Astrocyte (in vitro differentiated cells and primary cell): ENCODE results near the gene RGS10. TPM values are rescaled to one million over a fixed set of nuclear protein-coding genes. Genes with fewer than 3 reads are reported as not detected.

Experiments
- DNase-seq: peaks from one replicate; pipeline ENCODE4 v3.0.0-alpha.2; 2010; ENCODE audit warnings: low read depth
- FAIRE-seq: peaks from 2 replicates; lab custom pipeline; 2011; peaks lifted over from hg19 to GRCh38; lab: Jason Lieb, UNC
- H2AFZ ChIP-seq: 2 replicates; pipeline ENCODE4 v1.6.0; 2012; ENCODE audit warnings: low read depth, low read length, inconsistent platforms
- H3K27ac ChIP-seq: 2 replicates; pipeline ENCODE4 v1.5.1; 2011; ENCODE audit warnings: low read depth, low read length, inconsistent platforms
- H3K27me3 ChIP-seq: 2 replicates; pipeline ENCODE4 v1.6.0; 2011; ENCODE audit warnings: low read length, inconsistent platforms; ENCODE audit not compliant: insufficient read depth
- H3K36me3 ChIP-seq: 2 replicates; pipeline ENCODE4 v1.5.1; 2011; ENCODE audit warnings: low read length, inconsistent platforms; ENCODE audit not compliant: insufficient read depth
- H3K4me1 ChIP-seq: 2 replicates; pipeline ENCODE4 v1.5.1; 2011; ENCODE audit warnings: low read length, inconsistent platforms; ENCODE audit not compliant: insufficient read depth
- H3K4me2 ChIP-seq: 2 replicates; pipeline ENCODE4 v1.6.0; 2012; ENCODE audit warnings: low read length, inconsistent platforms
- H3K4me3 ChIP-seq: 2 replicates; pipeline ENCODE4 v1.5.1; 2011; ENCODE audit warnings: low read depth, mild to moderate bottlenecking, low read length, inconsistent platforms; ENCODE audit not compliant: insufficient read depth
- H3K79me2 ChIP-seq: 2 replicates; pipeline ENCODE4 v1.6.0; 2012; ENCODE audit warnings: mild to moderate bottlenecking, low read length, inconsistent platforms; ENCODE audit not compliant: insufficient read depth
- H3K9ac ChIP-seq: 2 replicates; pipeline ENCODE4 v1.6.0; 2012; ENCODE audit warnings: mild to moderate bottlenecking, low read length, inconsistent platforms
- H3K9me3 ChIP-seq: 2 replicates; pipeline ENCODE4 v1.5.1; 2012; ENCODE audit warnings: low read depth, mild to moderate bottlenecking, low read length, inconsistent platforms; ENCODE audit not compliant: insufficient read depth
- H4K20me1 ChIP-seq: 2 replicates; pipeline ENCODE4 v1.6.0; 2012; ENCODE audit warnings: low read length, inconsistent platforms; ENCODE audit not compliant: insufficient read depth
- H3K27ac Mint-ChIP-seq: one replicate; pipeline ENCODE4 v1.8.0; 2021; ENCODE audit warnings: mild to moderate bottlenecking, mixed read lengths; ENCODE audit not compliant: unreplicated experiment
- H3K27me3 Mint-ChIP-seq: one replicate; pipeline ENCODE4 v1.8.0; 2021; ENCODE audit warnings: low read depth, mixed read lengths; ENCODE audit not compliant: unreplicated experiment
- H3K36me3 Mint-ChIP-seq: one replicate; pipeline ENCODE4 v1.8.0; 2021; ENCODE audit warnings: low read depth, mixed read lengths; ENCODE audit not compliant: unreplicated experiment
- H3K4me1 Mint-ChIP-seq: one replicate; pipeline ENCODE4 v1.8.0; 2021; ENCODE audit warnings: low read depth, mixed read lengths; ENCODE audit not compliant: unreplicated experiment
- H3K4me3 Mint-ChIP-seq: one replicate; pipeline ENCODE4 v1.8.0; 2021; ENCODE audit warnings: mild to moderate bottlenecking, moderate library complexity, mixed read lengths; ENCODE audit not compliant: unreplicated experiment
- H3K9me3 Mint-ChIP-seq: one replicate; pipeline ENCODE4 v1.8.0; 2021; ENCODE audit warnings: mild to moderate bottlenecking, mixed read lengths; ENCODE audit not compliant: unreplicated experiment
- CTCF ChIP-seq: IDR thresholded peaks from 2 replicates; pipeline ENCODE4 v1.5.1; 2011; ENCODE audit warnings: low read depth, mild to moderate bottlenecking, inconsistent platforms, low read length, moderate library complexity; ENCODE audit not compliant: insufficient read depth
- EZH2 ChIP-seq: IDR thresholded peaks from 2 replicates; pipeline ENCODE4 v1.6.1; 2012; ENCODE audit warnings: mild to moderate bottlenecking, low read length, inconsistent platforms; ENCODE audit not compliant: insufficient read depth
- total RNA-seq: library from RNA; stranded (reverse); gene quantifications from 2 replicates; pipeline ENCODE4 v1.2.1, GENCODE V29; 2021

The RGS10 gene
- total RNA-seq, 1 donor from 2014 or later, result 40.1 TPM

- Histone ChIP-seq H2AFZ (no peak overlapping the region), H3K36me3 (peaks cover 4% of the 10 kb centered on the region), H3K4me2 (no peak overlapping the region), H3K27me3 (no peaks in the 10 kb centered on the region), H3K9me3 (no peaks in the 10 kb centered on the region), H3K79me2 (peaks cover 30% of the 10 kb centered on the region), H3K4me3 (no peak overlapping the region), H3K27ac (no peak overlapping the region), H4K20me1 (peaks cover 18% of the 10 kb centered on the region), H3K9ac (no peak overlapping the region), H3K4me1 (peaks cover 12% of the 10 kb centered on the region)
- no peak for FAIRE-seq
- TF ChIP-seq CTCF (no peak), EZH2 (no peak)
- no peak overlapping the region for H3K27ac Mint-ChIP-seq
- H3K27me3 Mint-ChIP-seq, result peaks cover 2% of the 10 kb centered on the region
- DNase-seq, result no peak
- no peak overlapping the region for H3K4me3 Mint-ChIP-seq
- no peaks in the 10 kb centered on the region for H3K9me3 Mint-ChIP-seq
- H3K4me1 Mint-ChIP-seq, result peaks cover 26% of the 10 kb centered on the region
- peaks cover 21% of the 10 kb centered on the region for H3K36me3 Mint-ChIP-seq
These were observed 17.8 kb downstream of the RGS10 start for GRCh38 chr10:119524720-119525070.

- Histone ChIP-seq H2AFZ (no peak overlapping the region), H4K20me1 (peaks cover 18% of the 10 kb centered on the region), H3K4me1 (peaks cover 12% of the 10 kb centered on the region), H3K36me3 (peaks cover 4% of the 10 kb centered on the region), H3K4me2 (no peak overlapping the region), H3K9ac (no peak overlapping the region), H3K27ac (no peak overlapping the region), H3K27me3 (no peaks in the 10 kb centered on the region), H3K79me2 (peaks cover 25% of the 10 kb centered on the region), H3K9me3 (no peaks in the 10 kb centered on the region), H3K4me3 (no peak overlapping the region)
- DNase-seq (no peak), FAIRE-seq (no peak)
- TF ChIP-seq EZH2 (no peak), CTCF (no peak)
- Mint-ChIP-seq H3K36me3 (peaks cover 21% of the 10 kb centered on the region), H3K4me3 (no peak overlapping the region), H3K27ac (no peak overlapping the region), H3K9me3 (no peaks in the 10 kb centered on the region), H3K4me1 (peaks cover 31% of the 10 kb centered on the region), H3K27me3 (peaks cover 2% of the 10 kb centered on the region)
These were observed 18.4 kb downstream of the RGS10 start for GRCh38 chr10:119523895-119524719.

- H4K20me1 ChIP-seq, result peaks cover 16% of the 10 kb centered on the region
- H3K4me1 ChIP-seq, result peaks cover 17% of the 10 kb centered on the region
- H3K27me3 Mint-ChIP-seq, result peaks cover 2% of the 10 kb centered on the region
- H3K79me2 ChIP-seq, result peaks cover 24% of the 10 kb centered on the region
- H3K9me3 Mint-ChIP-seq, result no peaks in the 10 kb centered on the region
- no peak overlapping the region for H3K9ac ChIP-seq
- no peaks in the 10 kb centered on the region for H3K9me3 ChIP-seq
- peaks cover 35% of the 10 kb centered on the region for H3K4me1 Mint-ChIP-seq
- DNase-seq (no peak), FAIRE-seq (no peak)
- TF ChIP-seq EZH2 (no peak), CTCF (no peak)
- H2AFZ ChIP-seq, result no peak overlapping the region
- no peak overlapping the region for H3K4me2 ChIP-seq
- no peaks in the 10 kb centered on the region for H3K27me3 ChIP-seq
- peaks cover 4% of the 10 kb centered on the region for H3K36me3 ChIP-seq
- H3K4me3 Mint-ChIP-seq, result no peak overlapping the region
- H3K27ac Mint-ChIP-seq, result no peak overlapping the region
- no peak overlapping the region for H3K4me3 ChIP-seq
- no peak overlapping the region for H3K27ac ChIP-seq
- H3K36me3 Mint-ChIP-seq, result peaks cover 23% of the 10 kb centered on the region
These were observed 19.6 kb downstream of the RGS10 start for GRCh38 chr10:119522747-119523426.
